IPS-20b (cell line): Measurements from ENCODE around the gene DCST1.

ENCODE experiments used
- H3K27ac ChIP-seq: one replicate; pipeline ENCODE4 v1.5.1; 2013; ENCODE audit warnings: low read length
- H3K27me3 ChIP-seq: 2 replicates; pipeline ENCODE4 v1.6.1; 2013; ENCODE audit warnings: mild to moderate bottlenecking, low read length, inconsistent platforms; ENCODE audit not compliant: insufficient read depth
- H3K36me3 ChIP-seq: 2 replicates; pipeline ENCODE4 v1.6.1; 2013; ENCODE audit warnings: low read depth, mild to moderate bottlenecking, inconsistent platforms, low read length, moderate library complexity; ENCODE audit not compliant: insufficient read depth
- H3K4me1 ChIP-seq: 2 replicates; pipeline ENCODE4 v1.6.1; 2013; ENCODE audit warnings: mild to moderate bottlenecking, control low read depth, inconsistent platforms, low read length, moderate library complexity; ENCODE audit not compliant: insufficient read depth
- H3K4me3 ChIP-seq: 2 replicates; pipeline ENCODE4 v1.5.1; 2013; ENCODE audit warnings: mild to moderate bottlenecking, low read length, inconsistent platforms
- H3K9ac ChIP-seq: 2 replicates; pipeline ENCODE4 v1.6.1; 2013; ENCODE audit warnings: low read depth, mild to moderate bottlenecking, inconsistent platforms, low read length, moderate library complexity
- H3K9me3 ChIP-seq: 2 replicates; pipeline ENCODE4 v1.6.1; 2013; ENCODE audit warnings: mild to moderate bottlenecking, low read depth, low read length, inconsistent platforms; ENCODE audit not compliant: insufficient read depth

DCST1 gene

DNA sequence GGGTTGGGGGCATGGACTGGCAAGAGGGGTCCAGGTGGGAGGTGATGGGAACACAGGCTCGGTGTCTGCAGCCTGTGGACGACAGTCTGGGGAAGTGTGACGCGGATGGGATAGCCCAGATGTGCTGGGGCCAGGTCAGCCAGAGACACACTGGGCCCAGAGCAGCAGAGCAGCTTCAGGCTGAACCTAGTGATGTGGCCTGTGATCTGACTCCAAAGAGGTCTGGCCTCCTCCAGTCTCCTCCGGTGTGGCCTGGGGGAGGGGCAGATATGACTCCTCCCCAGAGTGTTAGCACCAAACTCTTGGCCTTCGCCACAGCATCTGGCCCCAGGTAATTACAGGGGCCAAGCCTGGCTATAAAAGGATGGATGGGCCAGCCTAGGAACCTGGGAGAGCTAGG lies 58.5 kb downstream of the DCST1 start:
- Histone ChIP-seq H3K4me3 (no peak overlapping the region), H3K27ac (no peak overlapping the region), H3K9ac (no peak overlapping the region), H3K36me3 (no peaks in the 10 kb centered on the region), H3K4me1 (0 out of 2 replicates have a peak, but pooled peaks cover 5% of the 10 kb centered on the region), H3K9me3 (no peaks in the 10 kb centered on the region), H3K27me3 (peaks cover 15% of the 10 kb centered on the region)

DNA sequence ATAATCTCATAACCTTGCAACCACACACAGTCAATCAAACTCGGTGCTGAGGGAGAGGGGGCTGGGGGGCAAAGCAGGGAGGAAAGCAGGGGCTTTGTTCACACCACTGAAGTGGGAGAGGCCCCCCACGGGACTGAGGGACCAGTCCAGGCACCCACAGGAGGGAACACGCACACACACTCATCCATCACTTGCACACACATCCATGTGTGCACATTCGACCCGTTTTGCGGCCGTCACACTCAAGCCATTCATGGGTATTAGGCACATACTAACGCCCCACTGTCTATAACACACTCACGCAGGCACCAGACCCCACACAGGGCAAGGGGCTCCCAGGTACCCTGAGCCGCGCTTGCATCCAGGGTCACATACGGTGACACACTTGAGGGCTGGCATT lies 59.0 kb downstream of the DCST1 start:
- 0 out of 2 replicates have a peak, but pooled peaks cover 3% of the 10 kb centered on the region for H3K4me1 ChIP-seq
- H3K27ac ChIP-seq = no peak overlapping the region
- no peaks in the 10 kb centered on the region for H3K9me3 ChIP-seq
- no peak overlapping the region for H3K4me3 ChIP-seq
- H3K27me3 ChIP-seq = peaks cover 15% of the 10 kb centered on the region
- no peaks in the 10 kb centered on the region for H3K36me3 ChIP-seq
- H3K9ac ChIP-seq = no peak overlapping the region

GRCh38 chr1:155093911-155094621 lies 60.4 kb downstream of the DCST1 start:
- no peaks in the 10 kb centered on the region for H3K36me3 ChIP-seq
- H3K27ac ChIP-seq = no peak overlapping the region
- no peaks in the 10 kb centered on the region for H3K9me3 ChIP-seq
- no peak overlapping the region for H3K4me3 ChIP-seq
- peaks cover 15% of the 10 kb centered on the region for H3K27me3 ChIP-seq
- H3K4me1 ChIP-seq = 0 out of 2 replicates have a peak, but pooled peaks cover 3% of the 10 kb centered on the region
- peak overlapping the region; percentile 29; the same call in 1 of the 2 replicates for H3K9ac ChIP-seq

- H3K36me3 ChIP-seq = no peaks in the 10 kb centered on the region
- H3K9ac ChIP-seq = no peak overlapping the region
- H3K9me3 ChIP-seq = no peaks in the 10 kb centered on the region
- no peak overlapping the region for H3K4me3 ChIP-seq
- H3K27ac ChIP-seq = no peak overlapping the region
- peaks cover 15% of the 10 kb centered on the region for H3K27me3 ChIP-seq
- 0 out of 2 replicates have a peak, but pooled peaks cover 3% of the 10 kb centered on the region for H3K4me1 ChIP-seq
Observed at GRCh38 chr1:155094622-155094948, 61.0 kb downstream of the DCST1 start.

DNA sequence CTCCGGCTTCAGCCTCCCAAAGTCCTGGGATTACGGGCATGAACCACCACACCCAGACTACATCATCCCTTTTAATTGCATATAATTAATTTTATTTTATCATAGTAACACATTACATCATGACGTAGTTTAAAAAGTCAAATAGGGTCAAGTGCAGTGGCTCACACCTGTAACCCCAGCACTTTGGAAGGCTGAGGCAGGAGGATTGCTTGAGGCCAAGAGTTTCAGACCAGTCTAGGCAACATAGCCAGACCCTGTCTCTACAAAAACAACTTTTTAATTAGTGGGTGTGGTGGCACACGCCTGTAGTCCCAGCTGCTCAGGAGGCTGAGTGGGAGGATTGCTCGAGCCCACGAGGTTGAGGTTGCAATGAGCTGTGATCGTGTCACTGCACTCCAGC lies 65.7 kb downstream of the DCST1 start:
- Histone ChIP-seq H3K9ac (no peak overlapping the region), H3K4me3 (no peak overlapping the region), H3K36me3 (no peaks in the 10 kb centered on the region), H3K4me1 (no peaks in the 10 kb centered on the region), H3K27me3 (no peaks in the 10 kb centered on the region), H3K9me3 (no peaks in the 10 kb centered on the region), H3K27ac (no peak overlapping the region)
